ENCODE measurements around the gene ATL3.

GRCh38 chr11:63614136-63614671 lies 57.0 kb downstream of the ATL3 start, which contains the start of gene PLAAT3:
- TF ChIP-seq EP300 (IDR thresholded peaks at IDR 0.05) (no peak), CTCF (IDR thresholded peaks at IDR 0.05) (no peak), POLR2A (IDR thresholded peaks at IDR 0.05) (peak in 1 of 2 donors; percentile 40), POLR2AphosphoS5 (IDR thresholded peaks at IDR 0.05) (peak; percentile 75 to 91 (median 86))
